Adrenal gland (tissue), 12 donors: ENCODE measurements around the gene NDUFS2. TPM values are rescaled to one million over a fixed set of nuclear protein-coding genes. Genes with fewer than 3 reads are reported as not detected.

ENCODE experiments used
- DNase-seq, 7 donors: peaks; one replicate each; pipeline ENCODE4 v3.0.0-alpha.2; 2019 to 2020
- H3K27ac ChIP-seq, 5 donors: fragments of 200-600 bp; sonication (generic) in 4 of 5; 1 replicate in 3 of 5; 2 replicates in 2 of 5; pipeline versions ENCODE4 v1.5.1 to v1.8.0; 2016 to 2020; ENCODE audit warnings: mild to moderate bottlenecking in 1 of 5
- H3K27me3 ChIP-seq: fragments of 200-600 bp; 2 replicates; pipeline ENCODE4 v1.8.0; 2021
- H3K36me3 ChIP-seq, 2 donors: fragments of 200-600 bp; replicated peaks in 1 of 2; 1 replicate in 1 of 2; 2 replicates in 1 of 2; pipeline versions ENCODE4 v1.5.1 to v1.8.0; 2018 to 2022
- H3K4me1 ChIP-seq, 2 donors: fragments of 200-600 bp; replicated peaks in 1 of 2; 1 replicate in 1 of 2; 2 replicates in 1 of 2; pipeline versions ENCODE4 v1.5.1 to v1.8.0; 2018 to 2021
- H3K4me3 ChIP-seq, 4 donors: fragments of 200-600 bp; sonication (generic) in 3 of 4; one replicate each; pipeline ENCODE4 v1.5.1; 2016 to 2018
- H3K9me3 ChIP-seq, 3 donors: fragments of 200-600 bp; sonication (generic) in 1 of 3; replicated peaks in 1 of 3; 1 replicate in 2 of 3; 2 replicates in 1 of 3; pipeline versions ENCODE4 v1.5.1 to v1.8.0; 2016 to 2021
- CTCF ChIP-seq, 6 experiments: fragments of 450-650 bp in 4 of 6; fragments of 200-600 bp in 2 of 6; sonication (generic) in 1 of 6; IDR thresholded peaks; 1 replicate in 5 of 6; 2 replicates in 1 of 6; pipeline versions ENCODE4 v1.5.1 to v1.8.0; 2016 to 2021; ENCODE audit warnings: antibody characterized with exemption in 6 of 6, mild to moderate bottlenecking in 2 of 6, moderate library complexity in 1 of 6
- POLR2A ChIP-seq, 2 donors: fragments of 450-650 bp; IDR thresholded peaks; one replicate each; pipeline ENCODE4 v1.6.1; 2017; ENCODE audit warnings: antibody characterized with exemption in 2 of 2, mild to moderate bottlenecking in 2 of 2, moderate library complexity in 1 of 2
- WGBS, 4 donors: extraction: QIAGEN DNeasy Blood & Tissue Kit in 2 of 4; methylation state at CpG; one replicate each; pipeline versions ENCODE4 v1.1.5 to v1.1.7; 2013 to 2017; 5-methylcytosine and 5-hydroxymethylcytosine counted together
- intact Hi-C, 2 donors: fragments of 100-400 bp; cut with DNase I; formaldehyde crosslinking; loops; one replicate each; pipeline versions ENCODE4 v1.14.1 to v1.15.0; 2022 to 2023
- polyA plus RNA-seq, 3 donors: library from polyadenylated mRNA; stranded (reverse); fragments of 200-250 nt in 2 of 3; fragments of 350-450 nt in 1 of 3; fragmentation: Illumina TruSeq in 1 of 3; extraction: RNeasy Lipid Tissue Mini Kit (QIAGEN cat#74804) in 1 of 3; gene quantifications; one replicate each; pipeline ENCODE4 v1.2.3, GENCODE V29; 2013 to 2014
- total RNA-seq, 9 donors: library from RNA; depleted of rRNA in 4 of 9; stranded (reverse); fragments of >200 nt in 4 of 9; fragments of 120-200 nt in 1 of 9; fragmentation: NEBNext Ultra II Directional in 1 of 9; extraction: Animal tissue kit (Norgen Biotek cat#: 25700) in 1 of 9; gene quantifications; one replicate each; pipeline versions ENCODE4 v1.1.0 to v1.2.4, GENCODE V29; 2013 to 2023
- donor health status: healthy with polysubstance abuse.
- donor health status: Bipolar disorder and iron deficiency.
- donor health status: DM: yes; HTN: yes; CAD: no.
- donor health status: DM: no; HTN: no; CAD: no.
- donor health status: DM: no; HTN: no; CAD: no.
- donor health status: DM: yes; HTN: yes; CAD: no.

NDUFS2 gene
- total and polyA plus RNA-seq, 12 donors = 78.3 to 305 (median 167) TPM

GRCh38 chr1:161193561-161194235 is 8.5 kb upstream of the NDUFS2 start:
- Histone ChIP-seq H3K27me3 (no peaks in the 10 kb centered on the region), H3K4me3 (no peak overlapping the region), H3K4me1 (peaks cover 7 to 45% of the 10 kb centered on the region in 2 donors), H3K27ac (peak overlapping the region in 2 of 5 donors; percentile 32 to 50), H3K36me3 (no peaks in the 10 kb centered on the region), H3K9me3 (no peaks in the 10 kb centered on the region)
- peak in 5 of 6 experiments; percentile 34 to 52 (median 48) for TF ChIP-seq CTCF (IDR thresholded peaks at IDR 0.05)
- TF ChIP-seq POLR2A (IDR thresholded peaks at IDR 0.05) = peak in 1 of 2 donors; percentile 13
- WGBS, 4 donors = 61 to 73% (median 68%) methylated on average over 13 to 21 of the region's 21 CpGs
- DNase-seq = peak; percentile 65 to 91 (median 86)
- intact Hi-C loops = loop anchor here (10.0 kb wide), 2 partner anchors 181 to 191 kb away; no protein-coding TSS in a partner anchor

- no peak for DNase-seq
- 66 to 78% (median 69%) methylated on average over 4 of the region's 4 CpGs for WGBS, 4 donors
- TF ChIP-seq CTCF (IDR thresholded peaks at IDR 0.05) (no peak), POLR2A (IDR thresholded peaks at IDR 0.05) (no peak)
- no peaks in the 10 kb centered on the region for H3K27me3 ChIP-seq
- peak overlapping the region in 2 of 5 donors; percentile 7 to 32 for H3K27ac ChIP-seq
- intact Hi-C loops = loop anchor here (10.0 kb wide), 2 partner anchors 180 to 190 kb away; no protein-coding TSS in a partner anchor
- peaks cover 8 to 55% of the 10 kb centered on the region in 2 donors for H3K4me1 ChIP-seq
- H3K9me3 ChIP-seq = no peaks in the 10 kb centered on the region
- H3K4me3 ChIP-seq = no peak overlapping the region
- H3K36me3 ChIP-seq = no peaks in the 10 kb centered on the region
These were observed 7.0 kb upstream of the NDUFS2 start for GRCh38 chr1:161195171-161195570.

- no peak for TF ChIP-seq CTCF (IDR thresholded peaks at IDR 0.05)
- no peak for TF ChIP-seq POLR2A (IDR thresholded peaks at IDR 0.05)
- intact Hi-C loops = loop anchor here (10.0 kb wide), 2 partner anchors 179 to 189 kb away; no protein-coding TSS in a partner anchor
- H3K36me3 ChIP-seq = no peaks in the 10 kb centered on the region
These were observed 6.1 kb upstream of the NDUFS2 start for GRCh38 chr1:161196111-161196510.

GRCh38 chr1:161196521-161197451 is 5.4 kb upstream of the NDUFS2 start:
- Histone ChIP-seq H3K9me3 (no peaks in the 10 kb centered on the region), H3K4me3 (peak overlapping the region in 1 of 4 donors; percentile 37), H3K27ac (peak overlapping the region in 4 of 5 donors; percentile 13 to 99 (median 72)), H3K4me1 (peaks cover 23 to 71% of the 10 kb centered on the region in 2 donors), H3K27me3 (no peaks in the 10 kb centered on the region), H3K36me3 (no peaks in the 10 kb centered on the region)
- no peak for TF ChIP-seq CTCF (IDR thresholded peaks at IDR 0.05)
- TF ChIP-seq POLR2A (IDR thresholded peaks at IDR 0.05) = peak; percentile 4 to 11
- 59 to 72% (median 67%) methylated on average over 8 to 27 of the region's 27 CpGs for WGBS, 4 donors
- intact Hi-C loops = loop anchor here (10.0 kb wide), 2 partner anchors 178 to 188 kb away; no protein-coding TSS in a partner anchor
- no peak for DNase-seq

More at GRCh38 chr1:161196111-161196510, 6.1 kb upstream of the NDUFS2 start:
- Histone ChIP-seq H3K4me1 (peaks cover 16 to 64% of the 10 kb centered on the region in 2 donors), H3K4me3 (no peak overlapping the region), H3K27ac (peak overlapping the region in 2 of 5 donors; percentile 93 to 99), H3K27me3 (no peaks in the 10 kb centered on the region), H3K9me3 (no peaks in the 10 kb centered on the region)
- DNase-seq = no peak
- 92 to 100% (median 96%) methylated on average over 5 to 7 of the region's 7 CpGs for WGBS, 4 donors
